ENCODE measurements around the gene SERTM1. TPM values are rescaled to one million over a fixed set of nuclear protein-coding genes. Genes with fewer than 3 reads are reported as not detected.

SERTM1 gene
- total RNA-seq, 1 experiment from 2014 or later: 1.3 TPM

DNA sequence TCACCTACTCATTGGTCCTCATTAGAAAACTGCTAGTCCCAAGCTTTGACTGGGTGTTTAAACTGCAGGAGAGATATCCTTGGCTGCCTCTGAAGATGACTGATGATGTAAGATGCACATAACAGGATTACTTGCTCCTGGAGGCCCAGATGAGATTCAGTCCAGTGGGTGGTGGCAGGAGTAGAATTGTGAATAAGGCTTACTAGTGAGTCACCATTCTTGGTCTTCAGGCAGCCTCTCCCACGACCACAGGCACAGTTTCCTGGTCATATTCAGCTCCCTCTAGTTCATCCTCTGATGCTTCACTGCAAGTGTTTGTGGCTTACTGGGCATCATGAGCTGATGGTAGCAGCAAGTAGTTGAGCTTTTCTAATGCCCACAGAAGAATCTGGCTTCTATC is 12.1 kb downstream of the SERTM1 start:
- Mint-ChIP-seq H3K36me3 (no peaks in the 10 kb centered on the region), H3K9me3 (peaks cover 7% of the 10 kb centered on the region), H3K4me1 (peaks cover 8% of the 10 kb centered on the region), H3K27ac (no peak overlapping the region), H3K27me3 (ENCODE audit: low read depth) (no peaks in the 10 kb centered on the region), H3K4me3 (no peak overlapping the region)
- POLR2A ChIA-PET: no interaction called here
- no peak for DNase-seq (ENCODE audit: low spot score)
- CTCF ChIA-PET: interaction anchor here (0.6 to 1.0 kb wide), 2 partner anchors 50 to 155 kb away, joined by 4 read pairs; no protein-coding TSS in a partner anchor
- no peak for ATAC-seq
- TF ChIP-seq SP1 (CRISPR knock-in tag; conservative IDR thresholded peaks at IDR 0.05) (no peak), ZNF423 (CRISPR knock-in tag; IDR thresholded peaks at IDR 0.05) (no peak), KAT7 (CRISPR knock-in tag; IDR thresholded peaks at IDR 0.05; ENCODE audit: borderline replicate concordance) (no peak), ESRRA (CRISPR knock-in tag; IDR thresholded peaks at IDR 0.05; ENCODE audit: borderline replicate concordance) (no peak), RELA (CRISPR knock-in tag; IDR thresholded peaks at IDR 0.05; ENCODE audit: borderline replicate concordance) (no peak), ELF4 (CRISPR knock-in tag; IDR thresholded peaks at IDR 0.05; ENCODE audit: low read depth) (no peak)
- TF ChIP-seq, protein P1, sequence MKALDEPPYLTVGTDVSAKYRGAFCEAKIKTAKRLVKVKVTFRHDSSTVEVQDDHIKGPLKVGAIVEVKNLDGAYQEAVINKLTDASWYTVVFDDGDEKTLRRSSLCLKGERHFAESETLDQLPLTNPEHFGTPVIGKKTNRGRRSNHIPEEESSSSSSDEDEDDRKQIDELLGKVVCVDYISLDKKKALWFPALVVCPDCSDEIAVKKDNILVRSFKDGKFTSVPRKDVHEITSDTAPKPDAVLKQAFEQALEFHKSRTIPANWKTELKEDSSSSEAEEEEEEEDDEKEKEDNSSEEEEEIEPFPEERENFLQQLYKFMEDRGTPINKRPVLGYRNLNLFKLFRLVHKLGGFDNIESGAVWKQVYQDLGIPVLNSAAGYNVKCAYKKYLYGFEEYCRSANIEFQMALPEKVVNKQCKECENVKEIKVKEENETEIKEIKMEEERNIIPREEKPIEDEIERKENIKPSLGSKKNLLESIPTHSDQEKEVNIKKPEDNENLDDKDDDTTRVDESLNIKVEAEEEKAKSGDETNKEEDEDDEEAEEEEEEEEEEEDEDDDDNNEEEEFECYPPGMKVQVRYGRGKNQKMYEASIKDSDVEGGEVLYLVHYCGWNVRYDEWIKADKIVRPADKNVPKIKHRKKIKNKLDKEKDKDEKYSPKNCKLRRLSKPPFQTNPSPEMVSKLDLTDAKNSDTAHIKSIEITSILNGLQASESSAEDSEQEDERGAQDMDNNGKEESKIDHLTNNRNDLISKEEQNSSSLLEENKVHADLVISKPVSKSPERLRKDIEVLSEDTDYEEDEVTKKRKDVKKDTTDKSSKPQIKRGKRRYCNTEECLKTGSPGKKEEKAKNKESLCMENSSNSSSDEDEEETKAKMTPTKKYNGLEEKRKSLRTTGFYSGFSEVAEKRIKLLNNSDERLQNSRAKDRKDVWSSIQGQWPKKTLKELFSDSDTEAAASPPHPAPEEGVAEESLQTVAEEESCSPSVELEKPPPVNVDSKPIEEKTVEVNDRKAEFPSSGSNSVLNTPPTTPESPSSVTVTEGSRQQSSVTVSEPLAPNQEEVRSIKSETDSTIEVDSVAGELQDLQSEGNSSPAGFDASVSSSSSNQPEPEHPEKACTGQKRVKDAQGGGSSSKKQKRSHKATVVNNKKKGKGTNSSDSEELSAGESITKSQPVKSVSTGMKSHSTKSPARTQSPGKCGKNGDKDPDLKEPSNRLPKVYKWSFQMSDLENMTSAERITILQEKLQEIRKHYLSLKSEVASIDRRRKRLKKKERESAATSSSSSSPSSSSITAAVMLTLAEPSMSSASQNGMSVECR (CRISPR knock-in tag; IDR thresholded peaks at IDR 0.05; ENCODE audit: borderline replicate concordance): no peak
- TF ChIP-seq, protein P2, sequence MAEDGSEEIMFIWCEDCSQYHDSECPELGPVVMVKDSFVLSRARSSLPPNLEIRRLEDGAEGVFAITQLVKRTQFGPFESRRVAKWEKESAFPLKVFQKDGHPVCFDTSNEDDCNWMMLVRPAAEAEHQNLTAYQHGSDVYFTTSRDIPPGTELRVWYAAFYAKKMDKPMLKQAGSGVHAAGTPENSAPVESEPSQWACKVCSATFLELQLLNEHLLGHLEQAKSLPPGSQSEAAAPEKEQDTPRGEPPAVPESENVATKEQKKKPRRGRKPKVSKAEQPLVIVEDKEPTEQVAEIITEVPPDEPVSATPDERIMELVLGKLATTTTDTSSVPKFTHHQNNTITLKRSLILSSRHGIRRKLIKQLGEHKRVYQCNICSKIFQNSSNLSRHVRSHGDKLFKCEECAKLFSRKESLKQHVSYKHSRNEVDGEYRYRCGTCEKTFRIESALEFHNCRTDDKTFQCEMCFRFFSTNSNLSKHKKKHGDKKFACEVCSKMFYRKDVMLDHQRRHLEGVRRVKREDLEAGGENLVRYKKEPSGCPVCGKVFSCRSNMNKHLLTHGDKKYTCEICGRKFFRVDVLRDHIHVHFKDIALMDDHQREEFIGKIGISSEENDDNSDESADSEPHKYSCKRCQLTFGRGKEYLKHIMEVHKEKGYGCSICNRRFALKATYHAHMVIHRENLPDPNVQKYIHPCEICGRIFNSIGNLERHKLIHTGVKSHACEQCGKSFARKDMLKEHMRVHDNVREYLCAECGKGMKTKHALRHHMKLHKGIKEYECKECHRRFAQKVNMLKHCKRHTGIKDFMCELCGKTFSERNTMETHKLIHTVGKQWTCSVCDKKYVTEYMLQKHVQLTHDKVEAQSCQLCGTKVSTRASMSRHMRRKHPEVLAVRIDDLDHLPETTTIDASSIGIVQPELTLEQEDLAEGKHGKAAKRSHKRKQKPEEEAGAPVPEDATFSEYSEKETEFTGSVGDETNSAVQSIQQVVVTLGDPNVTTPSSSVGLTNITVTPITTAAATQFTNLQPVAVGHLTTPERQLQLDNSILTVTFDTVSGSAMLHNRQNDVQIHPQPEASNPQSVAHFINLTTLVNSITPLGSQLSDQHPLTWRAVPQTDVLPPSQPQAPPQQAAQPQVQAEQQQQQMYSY (CRISPR knock-in tag; IDR thresholded peaks at IDR 0.05): no peak
- TF ChIP-seq, protein P3, sequence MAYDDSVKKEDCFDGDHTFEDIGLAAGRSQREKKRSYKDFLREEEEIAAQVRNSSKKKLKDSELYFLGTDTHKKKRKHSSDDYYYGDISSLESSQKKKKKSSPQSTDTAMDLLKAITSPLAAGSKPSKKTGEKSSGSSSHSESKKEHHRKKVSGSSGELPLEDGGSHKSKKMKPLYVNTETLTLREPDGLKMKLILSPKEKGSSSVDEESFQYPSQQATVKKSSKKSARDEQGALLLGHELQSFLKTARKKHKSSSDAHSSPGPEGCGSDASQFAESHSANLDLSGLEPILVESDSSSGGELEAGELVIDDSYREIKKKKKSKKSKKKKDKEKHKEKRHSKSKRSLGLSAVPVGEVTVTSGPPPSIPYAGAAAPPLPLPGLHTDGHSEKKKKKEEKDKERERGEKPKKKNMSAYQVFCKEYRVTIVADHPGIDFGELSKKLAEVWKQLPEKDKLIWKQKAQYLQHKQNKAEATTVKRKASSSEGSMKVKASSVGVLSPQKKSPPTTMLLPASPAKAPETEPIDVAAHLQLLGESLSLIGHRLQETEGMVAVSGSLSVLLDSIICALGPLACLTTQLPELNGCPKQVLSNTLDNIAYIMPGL (CRISPR knock-in tag; IDR thresholded peaks at IDR 0.05): no peak
- TF ChIP-seq, protein P4, sequence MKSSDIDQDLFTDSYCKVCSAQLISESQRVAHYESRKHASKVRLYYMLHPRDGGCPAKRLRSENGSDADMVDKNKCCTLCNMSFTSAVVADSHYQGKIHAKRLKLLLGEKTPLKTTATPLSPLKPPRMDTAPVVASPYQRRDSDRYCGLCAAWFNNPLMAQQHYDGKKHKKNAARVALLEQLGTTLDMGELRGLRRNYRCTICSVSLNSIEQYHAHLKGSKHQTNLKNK (CRISPR knock-in tag; IDR thresholded peaks at IDR 0.05): no peak
- TF ChIP-seq, protein P5, sequence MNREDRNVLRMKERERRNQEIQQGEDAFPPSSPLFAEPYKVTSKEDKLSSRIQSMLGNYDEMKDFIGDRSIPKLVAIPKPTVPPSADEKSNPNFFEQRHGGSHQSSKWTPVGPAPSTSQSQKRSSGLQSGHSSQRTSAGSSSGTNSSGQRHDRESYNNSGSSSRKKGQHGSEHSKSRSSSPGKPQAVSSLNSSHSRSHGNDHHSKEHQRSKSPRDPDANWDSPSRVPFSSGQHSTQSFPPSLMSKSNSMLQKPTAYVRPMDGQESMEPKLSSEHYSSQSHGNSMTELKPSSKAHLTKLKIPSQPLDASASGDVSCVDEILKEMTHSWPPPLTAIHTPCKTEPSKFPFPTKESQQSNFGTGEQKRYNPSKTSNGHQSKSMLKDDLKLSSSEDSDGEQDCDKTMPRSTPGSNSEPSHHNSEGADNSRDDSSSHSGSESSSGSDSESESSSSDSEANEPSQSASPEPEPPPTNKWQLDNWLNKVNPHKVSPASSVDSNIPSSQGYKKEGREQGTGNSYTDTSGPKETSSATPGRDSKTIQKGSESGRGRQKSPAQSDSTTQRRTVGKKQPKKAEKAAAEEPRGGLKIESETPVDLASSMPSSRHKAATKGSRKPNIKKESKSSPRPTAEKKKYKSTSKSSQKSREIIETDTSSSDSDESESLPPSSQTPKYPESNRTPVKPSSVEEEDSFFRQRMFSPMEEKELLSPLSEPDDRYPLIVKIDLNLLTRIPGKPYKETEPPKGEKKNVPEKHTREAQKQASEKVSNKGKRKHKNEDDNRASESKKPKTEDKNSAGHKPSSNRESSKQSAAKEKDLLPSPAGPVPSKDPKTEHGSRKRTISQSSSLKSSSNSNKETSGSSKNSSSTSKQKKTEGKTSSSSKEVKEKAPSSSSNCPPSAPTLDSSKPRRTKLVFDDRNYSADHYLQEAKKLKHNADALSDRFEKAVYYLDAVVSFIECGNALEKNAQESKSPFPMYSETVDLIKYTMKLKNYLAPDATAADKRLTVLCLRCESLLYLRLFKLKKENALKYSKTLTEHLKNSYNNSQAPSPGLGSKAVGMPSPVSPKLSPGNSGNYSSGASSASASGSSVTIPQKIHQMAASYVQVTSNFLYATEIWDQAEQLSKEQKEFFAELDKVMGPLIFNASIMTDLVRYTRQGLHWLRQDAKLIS (CRISPR knock-in tag; IDR thresholded peaks at IDR 0.05; ENCODE audit: borderline replicate concordance): no peak
- TF ChIP-seq, protein P6, sequence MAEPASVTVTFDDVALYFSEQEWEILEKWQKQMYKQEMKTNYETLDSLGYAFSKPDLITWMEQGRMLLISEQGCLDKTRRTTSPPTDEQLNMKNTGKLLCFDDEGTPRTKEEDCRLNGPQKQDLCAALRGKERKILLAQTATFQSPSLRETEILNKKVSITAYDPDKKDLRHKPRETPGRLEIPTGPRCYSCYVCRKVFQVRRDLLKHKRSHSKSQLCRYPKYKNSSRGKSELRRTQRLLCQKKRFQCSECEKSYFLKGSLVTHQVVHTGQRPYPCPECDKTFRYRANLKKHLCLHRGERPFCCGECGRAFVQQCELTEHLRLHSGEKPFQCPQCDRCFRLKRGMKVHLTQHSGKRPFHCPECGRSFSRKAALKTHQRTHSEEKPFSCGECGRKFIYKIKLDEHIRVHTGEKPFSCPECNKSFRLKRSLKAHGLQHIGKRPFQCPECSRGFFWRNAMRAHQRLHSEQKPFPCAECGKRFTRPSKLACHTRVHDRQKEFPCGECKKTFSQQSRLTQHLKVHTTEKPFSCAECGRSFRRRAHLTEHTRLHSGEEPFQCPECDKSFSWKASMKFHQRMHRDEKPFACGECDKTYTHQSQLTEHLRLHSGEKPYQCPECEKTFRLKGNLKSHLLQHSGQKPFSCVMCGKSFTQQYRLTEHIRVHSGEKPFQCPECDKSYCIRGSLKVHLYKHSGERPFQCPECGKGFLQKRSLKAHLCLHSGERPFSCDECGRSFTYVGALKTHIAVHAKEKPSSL (CRISPR knock-in tag; conservative IDR thresholded peaks at IDR 0.05): no peak
- TF ChIP-seq, protein P7, sequence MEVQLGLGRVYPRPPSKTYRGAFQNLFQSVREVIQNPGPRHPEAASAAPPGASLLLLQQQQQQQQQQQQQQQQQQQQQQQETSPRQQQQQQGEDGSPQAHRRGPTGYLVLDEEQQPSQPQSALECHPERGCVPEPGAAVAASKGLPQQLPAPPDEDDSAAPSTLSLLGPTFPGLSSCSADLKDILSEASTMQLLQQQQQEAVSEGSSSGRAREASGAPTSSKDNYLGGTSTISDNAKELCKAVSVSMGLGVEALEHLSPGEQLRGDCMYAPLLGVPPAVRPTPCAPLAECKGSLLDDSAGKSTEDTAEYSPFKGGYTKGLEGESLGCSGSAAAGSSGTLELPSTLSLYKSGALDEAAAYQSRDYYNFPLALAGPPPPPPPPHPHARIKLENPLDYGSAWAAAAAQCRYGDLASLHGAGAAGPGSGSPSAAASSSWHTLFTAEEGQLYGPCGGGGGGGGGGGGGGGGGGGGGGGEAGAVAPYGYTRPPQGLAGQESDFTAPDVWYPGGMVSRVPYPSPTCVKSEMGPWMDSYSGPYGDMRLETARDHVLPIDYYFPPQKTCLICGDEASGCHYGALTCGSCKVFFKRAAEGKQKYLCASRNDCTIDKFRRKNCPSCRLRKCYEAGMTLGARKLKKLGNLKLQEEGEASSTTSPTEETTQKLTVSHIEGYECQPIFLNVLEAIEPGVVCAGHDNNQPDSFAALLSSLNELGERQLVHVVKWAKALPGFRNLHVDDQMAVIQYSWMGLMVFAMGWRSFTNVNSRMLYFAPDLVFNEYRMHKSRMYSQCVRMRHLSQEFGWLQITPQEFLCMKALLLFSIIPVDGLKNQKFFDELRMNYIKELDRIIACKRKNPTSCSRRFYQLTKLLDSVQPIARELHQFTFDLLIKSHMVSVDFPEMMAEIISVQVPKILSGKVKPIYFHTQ (CRISPR knock-in tag; IDR thresholded peaks at IDR 0.05): no peak

All from WTC11 (cell line).